HepG2 (cell line): ENCODE data around the gene CHST1. TPM values are rescaled to one million over a fixed set of nuclear protein-coding genes. Genes with fewer than 3 reads are reported as not detected.

Source experiments
- ATAC-seq: fragments of 200-7000 bp; cut with Tn5 transposase; 3 replicates; pipeline ENCODE4 v1.9.1; 2020; ENCODE audit warnings: mild to moderate bottlenecking, moderate library complexity
- BruUV-seq: library from RNA; stranded (reverse); fragments of 400-500 nt; replicated peaks from 2 replicates; lab custom pipeline; 2021; lab: Mats Ljungman, UMichigan
- CTCF ChIA-PET: fragments of 300-600 bp; formaldehyde crosslinking; extraction: SDS; loops from one replicate; lab custom pipeline; 2021; ENCODE audit warnings: low total read pairs, inconsistent platforms, low intra/inter-chr PET ratio; lab: Yijun Ruan, JAX
- POLR2A ChIA-PET: fragments of 350-600 bp; sonication (Branson Sonifier 250); formaldehyde crosslinking; loops from one replicate; lab custom pipeline; 2020; ENCODE audit warnings: antibody characterized with exemption, inconsistent platforms; lab: Yijun Ruan, JAX
- DNase-seq: peaks from one replicate; pipeline ENCODE4 v3.0.0-alpha.2; 2015; ENCODE audit warnings: low spot score
- FAIRE-seq: peaks from 3 replicates; lab custom pipeline; 2011; peaks lifted over from hg19 to GRCh38; lab: Jason Lieb, UNC
- H2AFZ ChIP-seq: one replicate; pipeline ENCODE4 v1.6.1; 2011; ENCODE audit warnings: low read length, inconsistent platforms
- H3K27ac ChIP-seq: fragments of 300-600 bp; 3 replicates; pipeline ENCODE4 v1.8.0; 2011; ENCODE audit warnings: mixed run types, mild to moderate bottlenecking, mixed read lengths, low read length, inconsistent platforms; ENCODE audit not compliant: insufficient read depth; ENCODE audit errors: extremely low read length
- H3K27me3 ChIP-seq, 2 experiments: fragments of 200-600 bp in 1 of 2; 2 replicates in 1 of 2; 3 replicates in 1 of 2; pipeline versions ENCODE4 v1.6.0 to v1.8.0; 2011; ENCODE audit warnings: low read length in 2 of 2, mild to moderate bottlenecking in 2 of 2, moderate library complexity in 2 of 2, inconsistent platforms in 1 of 2; ENCODE audit not compliant: insufficient read depth in 2 of 2, control insufficient read depth in 1 of 2
- H3K36me3 ChIP-seq, 2 experiments: fragments of 200-600 bp in 1 of 2; replicated peaks in 1 of 2; 2 replicates in 1 of 2; 3 replicates in 1 of 2; pipeline versions ENCODE4 v1.5.1 to v1.8.0; 2011; ENCODE audit warnings: low read length in 2 of 2, inconsistent platforms in 1 of 2; ENCODE audit not compliant: insufficient read depth in 2 of 2, control insufficient read depth in 1 of 2
- H3K4me1 ChIP-seq: 2 replicates; pipeline ENCODE4 v1.5.1; 2012; ENCODE audit warnings: low read length, inconsistent platforms; ENCODE audit not compliant: insufficient read depth
- H3K4me2 ChIP-seq: 2 replicates; pipeline ENCODE4 v1.6.0; 2011; ENCODE audit warnings: low read depth, low read length, inconsistent platforms
- H3K4me3 ChIP-seq, 3 experiments: fragments of 200-600 bp in 1 of 3; sonication (generic), shearing (Covaris generic) in 1 of 3; replicated peaks in 1 of 3; 2 replicates each; pipeline ENCODE4 v1.5.1; 2011 to 2016; ENCODE audit warnings: low read length in 3 of 3, inconsistent platforms in 2 of 3, low read depth in 2 of 3, mild to moderate bottlenecking in 2 of 3, control low read depth in 1 of 3, mixed read lengths in 1 of 3; ENCODE audit not compliant: insufficient read depth in 1 of 3
- H3K79me2 ChIP-seq: one replicate; pipeline ENCODE4 v1.6.1; 2011; ENCODE audit warnings: low read length, inconsistent platforms; ENCODE audit not compliant: insufficient read depth
- H3K9ac ChIP-seq: 2 replicates; pipeline ENCODE4 v1.6.0; 2011; ENCODE audit warnings: mild to moderate bottlenecking, low read depth, low read length, inconsistent platforms; ENCODE audit not compliant: insufficient read depth
- H3K9me3 ChIP-seq: 2 replicates; pipeline ENCODE4 v1.5.1; 2012; ENCODE audit warnings: mild to moderate bottlenecking, low read length
- H4K20me1 ChIP-seq: 2 replicates; pipeline ENCODE4 v1.6.0; 2011; ENCODE audit warnings: inconsistent platforms, mild to moderate bottlenecking, low read length, moderate library complexity; ENCODE audit not compliant: insufficient read depth
- ARHGAP35 ChIP-seq: sonication (generic); formaldehyde crosslinking; IDR thresholded peaks from 2 replicates; pipeline ENCODE4 v1.9.0; 2022; ENCODE audit warnings: mild to moderate bottlenecking, inconsistent platforms, moderate library complexity, missing genetic modification reagents, borderline replicate concordance
- PRDM15 ChIP-seq: sonication (generic); formaldehyde crosslinking; IDR thresholded peaks from 2 replicates; pipeline ENCODE4 v1.4.0; 2020; ENCODE audit warnings: missing genetic modification reagents
- USF2 ChIP-seq, 2 experiments: sonication (generic) in 1 of 2; formaldehyde crosslinking in 1 of 2; IDR thresholded peaks; 2 replicates each; pipeline versions ENCODE4 v1.5.1 to v1.6.1; 2011 to 2020; ENCODE audit warnings: borderline replicate concordance in 1 of 2, low read depth in 1 of 2, low read length in 1 of 2, mild to moderate bottlenecking in 1 of 2, missing genetic modification reagents in 1 of 2, moderate library complexity in 1 of 2
- ZNF740 ChIP-seq: sonication (generic); formaldehyde crosslinking; IDR thresholded peaks from 2 replicates; pipeline ENCODE4 v1.4.0; 2020; ENCODE audit warnings: missing genetic modification reagents
- WGBS: methylation state at CpG from one replicate; pipeline ENCODE4 v1.1.6; 2017; ENCODE audit warnings: low lambda C conversion rate; 5-methylcytosine and 5-hydroxymethylcytosine counted together
- in situ Hi-C: cut with HindIII; loops from 2 replicates; pipeline ENCODE4 v1.10.0; 2017; ENCODE audit warnings: low pct_unique_long_range_greater_than_20kb; ENCODE audit not compliant: extremely low pct_ligation_motif_present
- intact Hi-C: fragments of 100-400 bp; cut with micrococcal nuclease; formaldehyde crosslinking; loops from one replicate; pipeline ENCODE4 v1.10.0; 2022; ENCODE audit not compliant: unreplicated experiment
- polyA plus RNA-seq, 8 experiments: library from polyadenylated mRNA; depleted of rRNA in 3 of 8; stranded (reverse) in 7 of 8; unstranded in 1 of 8; fragments of >200 nt; fragmentation: Illumina TruSeq in 4 of 8; extraction: Trizol in 4 of 8; gene quantifications; 2 replicates each; pipeline versions ENCODE4 v1.2.1 to v1.2.3, GENCODE V29; 2011 to 2016; ENCODE audit warnings: low read depth in 4 of 8, missing spikeins in 1 of 8, mixed read lengths in 1 of 8; ENCODE audit not compliant: insufficient read depth in 1 of 8
- total RNA-seq, 5 experiments: library from RNA; depleted of rRNA; stranded (reverse); fragments of >200 nt; fragmentation: Illumina TruSeq; extraction: Trizol; gene quantifications; 2 replicates each; pipeline ENCODE4 v1.2.3, GENCODE V29; 2016; ENCODE audit warnings: low read depth in 1 of 5

CHST1 gene
- total and polyA plus RNA-seq, 2 of the 13 experiments (the other 11 are each of a cell fraction or from before 2014, with no cell fraction given) = not detected

GRCh38 chr11:45659031-45659817, 6.2 kb downstream of the CHST1 start:
- Histone ChIP-seq H3K4me2 (no peak overlapping the region), H3K4me3 (no peak overlapping the region), H2AFZ (no peak overlapping the region), H3K9me3 (no peaks in the 10 kb centered on the region), H3K4me1 (no peaks in the 10 kb centered on the region), H3K27ac (no peak overlapping the region), H3K79me2 (no peaks in the 10 kb centered on the region), H3K36me3 (no peaks in the 10 kb centered on the region), H3K27me3 (peaks cover 17 to 66% of the 10 kb centered on the region in 2 experiments), H3K9ac (no peak overlapping the region), H4K20me1 (peaks cover 3% of the 10 kb centered on the region; the same call in 1 of the 2 replicates)
- TF ChIP-seq ZNF740 (CRISPR knock-in tag) (no peak), PRDM15 (CRISPR knock-in tag) (no peak), ARHGAP35 (no peak), USF2 (IDR thresholded peaks at IDR 0.05; ENCODE audit: low read depth, low read length) (no peak), USF2 (CRISPR knock-in tag; IDR thresholded peaks at IDR 0.05; ENCODE audit: borderline replicate concordance) (no peak)
- FAIRE-seq (no peak), ATAC-seq (no peak), DNase-seq (no peak)
- in situ Hi-C loops (no loop called here), intact Hi-C loops (no loop called here)
- BruUV-seq = no TSS peak
- WGBS = 13% methylated on average over 3 of the region's 15 CpGs
- ChIA-PET POLR2A (no interaction called here), CTCF (no interaction called here)
